ENCODE results near the gene LBH.

The LBH gene

DNA sequence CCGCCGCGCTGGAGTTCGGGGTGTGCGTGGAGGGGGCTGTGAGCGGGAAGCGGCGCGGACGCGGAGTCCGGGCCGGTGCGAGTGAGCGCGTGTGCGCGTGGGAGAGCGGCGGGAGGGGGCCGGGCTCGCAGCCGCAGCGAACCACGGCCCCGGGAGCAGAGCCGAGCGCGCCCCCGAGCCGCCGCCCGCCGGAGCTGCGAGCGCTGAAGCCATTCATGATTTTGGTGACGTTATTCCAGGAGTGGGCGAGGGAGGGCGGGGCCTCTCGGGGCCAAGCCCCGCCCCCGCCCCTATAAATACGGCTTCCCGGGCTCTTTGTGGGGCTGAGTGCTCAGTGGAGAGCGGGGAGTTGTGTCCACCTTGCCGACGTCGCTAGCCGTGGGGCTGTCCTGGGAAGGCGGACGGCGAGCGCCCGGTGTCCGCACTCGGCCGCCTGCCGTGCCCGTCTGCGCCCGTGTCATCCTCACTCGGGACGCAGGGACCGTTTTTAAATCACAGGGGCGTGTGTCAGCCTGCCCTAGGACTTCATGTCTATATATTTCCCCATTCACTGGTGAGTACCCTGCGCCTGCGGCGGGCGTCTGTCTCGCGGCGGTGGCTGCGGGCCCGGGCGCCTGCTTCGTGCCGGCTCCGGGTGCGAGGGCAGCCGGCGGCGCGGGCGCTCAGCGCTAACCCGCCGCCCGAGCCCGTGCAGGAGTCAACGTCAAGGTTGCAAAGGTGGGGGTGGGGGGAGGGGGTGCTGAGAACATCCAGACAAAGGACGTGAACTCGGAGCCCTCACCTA, at the start of gene LBH:
Gene LBH, plus strand, starts transcription at position 323 of the 784 bp plus-strand sequence. Its CDS starts 205 bp downstream, at position 528.
- DNase-seq = peak; percentile 82

DNA sequence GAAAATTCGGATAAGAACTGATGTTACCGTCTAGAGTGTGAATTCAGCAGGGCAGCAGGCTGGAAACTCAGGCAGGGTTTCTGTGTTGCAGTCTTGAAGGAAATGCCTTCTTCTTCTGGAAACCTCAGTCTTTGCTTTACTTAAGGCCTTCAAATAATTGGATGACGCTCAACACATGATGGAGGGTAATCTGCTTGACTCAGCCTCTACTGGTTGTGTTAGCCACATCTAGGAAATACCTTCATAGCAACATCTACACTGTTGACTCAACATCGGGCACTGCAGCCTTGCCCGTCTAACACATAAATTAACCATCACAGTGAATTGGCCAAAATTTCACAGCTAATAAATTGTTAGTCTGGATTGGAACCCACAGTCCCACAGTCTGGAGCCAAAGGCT, 47.3 kb upstream of the LBH start:
- no peak for DNase-seq

DNA sequence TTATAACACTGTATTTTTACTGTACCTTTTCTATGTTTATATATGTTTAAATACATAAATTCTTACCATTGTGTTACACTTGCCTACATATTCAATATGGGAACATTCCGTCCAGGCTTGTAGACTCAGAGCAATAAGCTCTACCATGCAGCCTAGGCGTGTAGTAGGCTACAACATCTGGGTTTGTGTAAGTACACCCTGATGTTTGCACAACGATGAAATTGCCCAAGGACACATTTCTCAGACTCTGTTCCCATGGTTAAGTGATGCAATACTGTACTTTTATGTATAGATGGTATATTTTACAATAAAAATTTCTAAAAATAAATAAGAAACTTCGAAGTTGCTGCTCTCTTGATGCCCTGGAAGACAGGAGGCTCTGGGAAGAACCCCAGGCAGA, 46.2 kb upstream of the LBH start:
- DNase-seq = no peak

- DNase-seq = no peak
Measured at GRCh38 chr2:30188292-30188691, 43.0 kb upstream of the LBH start.

- DNase-seq = no peak
Measured at GRCh38 chr2:30190637-30191036, 40.7 kb upstream of the LBH start.

DNA sequence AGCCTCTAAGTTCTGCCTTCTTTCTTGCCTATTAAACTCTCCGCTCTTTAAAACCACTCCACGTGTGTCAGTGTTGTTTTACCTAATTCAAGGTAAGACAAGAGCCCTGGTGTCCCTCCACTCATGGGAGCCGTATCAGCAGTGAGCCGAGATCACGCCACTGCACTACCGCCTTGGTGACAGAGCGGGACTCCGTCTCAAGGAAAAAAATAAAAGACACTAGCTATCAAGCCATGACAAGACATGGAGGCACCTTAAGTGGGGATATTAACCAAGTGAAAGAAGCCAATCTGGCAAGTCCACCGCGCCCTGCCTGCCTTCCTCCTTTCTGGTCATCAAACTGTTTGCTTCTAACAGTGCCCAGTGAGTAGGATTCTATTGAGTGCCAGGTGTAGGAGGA, 40.2 kb upstream of the LBH start:
- DNase-seq = no peak

DNA sequence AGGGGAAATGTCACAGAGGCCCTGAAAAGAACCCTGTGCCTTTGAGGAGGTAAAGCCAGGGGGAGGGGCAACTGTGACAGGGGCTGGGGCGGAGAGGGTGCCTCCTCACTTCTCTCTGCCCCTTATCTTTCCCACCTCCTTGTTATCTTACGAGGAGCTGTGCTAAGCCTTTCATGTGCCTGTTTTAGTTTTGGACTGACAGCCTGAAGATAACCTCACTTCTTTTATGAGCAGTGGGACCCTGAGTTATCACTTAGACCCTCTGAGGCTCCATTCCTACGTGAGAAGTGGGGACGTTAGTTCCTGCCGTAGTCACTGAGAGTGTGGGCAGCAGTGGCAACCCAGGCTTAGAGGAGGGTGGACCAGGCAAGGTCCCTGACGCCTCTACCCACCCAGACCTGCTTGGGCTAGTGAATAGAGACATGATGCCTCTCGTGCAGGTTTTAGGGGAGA, 39.5 kb upstream of the LBH start:
- DNase-seq = no peak

DNA sequence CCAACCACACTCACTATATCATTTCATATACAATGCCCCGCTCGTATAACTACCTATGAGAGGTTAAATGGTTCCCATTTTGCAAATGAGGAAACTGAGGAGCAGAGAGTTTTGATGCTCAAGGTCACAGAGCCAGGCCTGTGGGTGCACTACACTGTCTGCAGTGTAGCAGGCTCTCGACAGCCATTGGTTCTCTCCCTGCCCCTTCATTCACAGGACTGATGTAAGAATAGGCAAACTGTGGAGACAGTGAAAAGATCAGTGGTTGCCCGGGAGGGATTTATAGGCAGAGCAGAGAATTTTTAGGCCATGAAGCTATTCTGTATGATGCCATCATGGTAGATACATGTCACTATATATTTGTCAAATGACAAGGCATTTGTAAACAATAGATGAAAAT, 39.0 kb upstream of the LBH start:
- no peak for DNase-seq

DNA sequence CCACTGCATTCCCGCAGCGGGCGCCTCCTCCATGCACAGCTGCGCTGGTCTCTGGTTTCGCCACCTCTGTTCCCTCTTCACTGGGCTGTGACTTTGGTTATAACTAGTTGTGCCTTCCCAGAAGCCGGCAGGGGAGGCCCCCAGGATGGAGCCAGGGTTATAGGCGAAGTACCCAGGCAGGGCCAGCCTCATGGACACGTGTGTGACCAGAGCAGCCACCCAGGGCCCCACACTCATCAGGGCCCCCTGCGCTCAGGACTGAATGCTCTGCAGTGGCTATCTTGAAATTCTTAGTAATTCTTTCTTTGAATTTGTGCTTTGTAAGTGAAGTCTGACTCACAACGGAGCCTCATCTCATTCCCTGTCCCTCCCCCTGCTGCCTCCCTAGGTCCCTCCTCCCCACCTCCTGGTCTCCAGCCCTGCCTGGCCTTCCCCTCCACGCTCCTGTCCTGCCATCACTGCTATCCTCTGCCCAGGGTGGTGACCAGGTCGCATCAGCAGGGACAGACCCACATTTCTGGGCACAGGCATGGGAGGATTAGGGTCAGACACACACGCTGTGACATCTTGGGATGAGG, 38.1 kb upstream of the LBH start:
- DNase-seq = no peak

DNA sequence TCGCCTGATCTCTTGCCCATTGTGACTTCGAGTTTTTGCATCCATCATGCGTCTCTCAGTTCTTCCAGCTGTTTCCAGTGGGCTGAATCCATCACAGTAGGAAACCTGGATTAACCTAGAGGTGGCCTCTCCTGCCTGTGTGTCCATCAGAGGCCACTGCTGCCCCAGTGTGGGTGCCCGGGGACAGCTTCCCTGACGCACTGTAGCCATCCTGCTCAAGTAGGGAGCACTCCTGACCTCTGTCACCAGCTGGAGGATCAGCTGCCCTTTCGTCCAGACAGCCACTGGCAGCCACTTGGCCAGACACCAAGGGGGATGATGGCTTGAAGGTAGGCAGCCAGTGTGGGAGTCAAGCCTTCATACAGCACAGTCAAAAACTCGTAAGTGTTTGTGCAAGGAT, 36.9 kb upstream of the LBH start:
- no peak for DNase-seq

- DNase-seq = no peak
Measured at GRCh38 chr2:30195016-30195415, 36.3 kb upstream of the LBH start.

- DNase-seq = no peak
Measured at GRCh38 chr2:30197570-30198192, 33.7 kb upstream of the LBH start.

DNA sequence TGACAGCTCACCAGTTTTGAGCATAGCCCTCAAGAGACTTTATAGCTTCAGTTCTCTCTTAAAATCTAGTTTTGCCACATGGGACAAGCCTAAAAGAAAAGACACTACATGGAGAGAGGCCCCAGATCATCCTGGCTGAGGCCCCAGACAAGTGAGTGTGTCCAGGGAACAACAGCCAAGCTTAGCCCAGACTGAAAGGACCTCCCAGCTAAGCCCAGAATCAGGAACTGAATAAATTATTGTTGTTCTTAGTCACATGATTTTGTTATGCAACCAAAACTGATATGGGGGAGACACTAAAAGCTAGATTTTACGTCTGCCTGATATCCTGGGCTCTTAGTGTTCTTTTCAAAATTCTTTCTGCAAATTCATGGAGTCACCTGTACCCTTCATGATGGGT, 29.3 kb upstream of the LBH start:
- DNase-seq = no peak

DNA sequence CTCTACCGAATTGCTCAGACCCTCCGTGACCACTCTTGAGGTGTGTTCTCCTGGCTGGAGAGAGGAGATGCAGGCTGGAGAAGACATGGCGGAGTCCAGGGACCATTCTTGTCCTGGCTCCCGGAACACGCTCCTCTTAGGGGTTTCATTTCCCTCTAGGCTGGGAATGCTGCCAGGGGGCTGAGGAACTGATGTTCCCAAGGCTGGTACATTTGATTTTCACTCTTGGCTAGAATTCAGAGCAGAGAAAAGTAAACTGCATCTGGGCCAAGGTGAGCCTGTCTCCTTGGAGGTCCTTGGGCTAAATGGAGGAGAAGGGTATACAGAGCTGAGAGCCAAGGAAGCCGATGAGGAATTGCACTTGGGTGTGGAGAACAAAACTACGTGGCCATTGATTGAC, 28.2 kb upstream of the LBH start:
- no peak for DNase-seq

GRCh38 chr2:30204281-30204680, 27.1 kb upstream of the LBH start:
- DNase-seq = no peak

DNA sequence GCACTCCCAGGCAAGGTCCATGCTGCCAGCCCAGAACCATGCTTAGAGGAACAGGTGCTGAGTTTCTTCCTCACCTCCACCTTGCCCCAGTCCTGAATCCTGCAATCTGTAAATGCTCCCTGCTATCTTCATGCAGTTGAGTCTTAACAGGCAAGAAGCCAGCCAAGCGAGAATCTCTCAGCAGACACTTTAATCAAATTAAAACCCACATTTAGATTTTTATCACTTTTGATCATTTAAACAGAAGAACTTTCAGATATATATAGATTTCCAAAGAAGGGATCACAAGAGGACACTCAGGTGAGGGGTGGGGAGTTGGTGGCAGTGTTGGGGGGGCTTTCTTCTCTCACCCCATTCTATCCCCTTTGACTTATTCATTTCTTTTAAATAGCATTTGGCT, 25.9 kb upstream of the LBH start:
- no peak for DNase-seq

DNA sequence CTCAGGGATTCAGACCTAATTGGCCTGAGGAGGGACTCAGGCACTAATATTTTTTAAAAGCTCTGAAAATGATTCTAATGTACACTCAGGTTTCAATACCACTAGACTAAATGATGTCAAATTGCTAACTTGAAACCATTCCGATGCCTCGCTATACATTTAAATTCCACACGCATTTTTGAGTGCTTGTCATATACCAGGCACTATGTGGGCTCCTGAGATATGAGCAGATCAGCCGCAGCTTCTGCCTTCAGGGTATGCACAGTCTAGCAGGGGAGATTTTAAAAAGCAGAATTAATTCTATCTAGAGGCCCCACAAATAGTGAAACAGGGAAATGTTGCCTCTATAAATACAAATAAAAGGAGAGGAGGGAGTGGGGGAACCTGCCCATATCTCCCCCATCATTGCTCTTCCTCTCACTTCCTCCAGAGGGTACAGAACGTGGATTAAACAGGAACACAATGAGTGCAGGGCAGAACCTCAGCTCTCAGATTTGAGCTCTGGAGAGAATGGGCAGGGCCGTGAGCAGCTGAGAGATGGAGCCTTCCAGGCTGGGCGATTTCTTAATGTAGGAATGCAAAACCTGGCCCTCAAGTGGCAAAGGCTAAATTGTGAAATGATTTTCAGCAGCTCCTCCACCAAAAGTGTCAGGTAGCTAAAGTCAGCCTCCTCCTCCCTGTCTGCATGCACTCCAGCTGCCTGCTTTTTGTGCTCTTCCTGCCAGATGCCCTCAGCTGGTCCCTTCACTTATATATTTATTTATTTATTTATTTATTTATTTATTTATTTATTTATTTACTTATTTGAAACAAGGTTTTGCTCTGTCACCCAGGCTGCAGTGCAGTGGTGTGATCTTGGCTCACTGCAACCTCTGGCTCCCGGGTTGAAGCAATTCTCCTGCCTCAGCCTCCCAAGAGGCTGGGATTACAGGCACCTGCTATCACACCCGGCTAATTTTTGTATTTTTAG, 24.6 kb upstream of the LBH start:
- DNase-seq = no peak

- DNase-seq = peak; percentile 32
Measured at GRCh38 chr2:30208453-30208852, 22.9 kb upstream of the LBH start.

GRCh38 chr2:30209227-30209626, 22.1 kb upstream of the LBH start:
- no peak for DNase-seq

GRCh38 chr2:30213326-30213725, 18.0 kb upstream of the LBH start:
- no peak for DNase-seq

- DNase-seq = no peak
Measured at GRCh38 chr2:30213907-30214463, 17.3 kb upstream of the LBH start.

GRCh38 chr2:30216157-30216556, 15.2 kb upstream of the LBH start:
- DNase-seq = no peak
